ENCODE measurements around the gene SMYD3. TPM values are rescaled to one million over a fixed set of nuclear protein-coding genes. Genes with fewer than 3 reads are reported as not detected.

SMYD3 gene
- total and polyA plus RNA-seq, 9 of the 15 experiments (the other 6 are each of a cell fraction or from before 2014, with no cell fraction given) = 128 to 440 (median 197) TPM

DNA sequence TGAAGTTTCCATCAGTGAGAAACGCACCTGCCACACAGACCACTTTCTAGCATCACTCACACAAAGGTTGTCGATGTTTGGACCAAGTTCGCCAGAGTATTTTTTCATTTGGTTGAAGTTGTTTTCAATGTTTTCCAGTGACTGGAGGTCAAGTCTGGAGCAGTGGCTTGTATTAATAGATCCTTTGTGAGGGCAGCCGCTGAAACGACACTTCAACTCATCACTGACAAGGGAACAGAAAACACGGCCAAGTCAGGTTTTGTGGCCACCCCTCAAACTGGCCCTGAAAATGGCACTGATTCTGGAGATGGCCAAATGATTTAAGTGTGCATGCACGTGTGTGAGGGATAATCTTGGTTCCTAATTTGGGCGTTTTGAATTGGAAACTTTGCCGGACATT, 675.6 kb downstream of the SMYD3 start:
- ATAC-seq (no peak), DNase-seq (ENCODE audit: extremely low read depth in 1 of 4, low spot score in 3 of 4) (no peak), FAIRE-seq (no peak)
- 83% methylated on average over 9 of the region's 9 CpGs for WGBS (ENCODE audit: insufficient coverage, low coverage, missing lambda C conversion rate)
- Histone ChIP-seq H3K4me2 (ENCODE audit: insufficient read depth, low read length) (no peak overlapping the region), H3K4me1 (replicated peaks in 1 of 2; ENCODE audit: control insufficient read depth in 2 of 2, insufficient read depth in 2 of 2, low read length in 2 of 2) (no peaks in the 10 kb centered on the region), H3K79me2 (ENCODE audit: control insufficient read depth, insufficient read depth, low read length) (no peaks in the 10 kb centered on the region), H3K27me3 (ENCODE audit: control insufficient read depth in 2 of 2, insufficient read depth in 2 of 2, low read length in 2 of 2) (no peaks in the 10 kb centered on the region), H4K20me1 (replicated peaks; ENCODE audit: control insufficient read depth, insufficient read depth, low read length) (no peaks in the 10 kb centered on the region; the same call in 1 of the 2 replicates), H2AFZ (ENCODE audit: low read depth, low read length) (no peak overlapping the region), H3K9me3 (replicated peaks; ENCODE audit: control insufficient read depth, insufficient read depth, low read depth, low read length) (no peaks in the 10 kb centered on the region), H3K4me3 (no peak overlapping the region), H3K9me1 (ENCODE audit: control insufficient read depth, insufficient read depth, low read length) (no peaks in the 10 kb centered on the region), H3K36me3 (ENCODE audit: control insufficient read depth, insufficient read depth, low read length) (peaks cover 72% of the 10 kb centered on the region), H3K9ac (ENCODE audit: insufficient read depth in 1 of 2, low read depth in 2 of 2, low read length in 2 of 2) (no peak overlapping the region), H3K27ac (ENCODE audit: extremely low read depth, low read depth, low read length) (no peak overlapping the region)
- intact Hi-C loops (cut with micrococcal nuclease) = no loop called here
- ChIA-PET CTCF (ENCODE audit: low intra/inter-chr PET ratio) (no interaction called here), POLR2A (no interaction called here)
- in situ Hi-C loops (cut with MboI) = no loop called here
- BruUV-seq (replicated peaks) = no TSS peak
- TF ChIP-seq SIN3B (IDR thresholded peaks at IDR 0.05; ENCODE audit: low read depth) = no peak
- TF ChIP-seq, protein P1, sequence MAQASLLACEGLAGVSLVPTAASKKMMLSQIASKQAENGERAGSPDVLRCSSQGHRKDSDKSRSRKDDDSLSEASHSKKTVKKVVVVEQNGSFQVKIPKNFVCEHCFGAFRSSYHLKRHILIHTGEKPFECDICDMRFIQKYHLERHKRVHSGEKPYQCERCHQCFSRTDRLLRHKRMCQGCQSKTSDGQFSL (CRISPR knock-in tag; IDR thresholded peaks at IDR 0.05) = no peak
- TF ChIP-seq, protein P1 (tag; IDR thresholded peaks at IDR 0.05) = no peak
- TF ChIP-seq PBX2 (CRISPR knock-in tag; IDR thresholded peaks at IDR 0.05; ENCODE audit: low read depth) = no peak
- TF ChIP-seq PBX2 (tag; conservative IDR thresholded peaks at IDR 0.05; ENCODE audit: low read depth) = no peak
- no peak for TF ChIP-seq GATA2 (CRISPR knock-in tag; IDR thresholded peaks at IDR 0.05)
- no peak for TF ChIP-seq BRF1 (IDR thresholded peaks at IDR 0.05; ENCODE audit: borderline replicate concordance, extremely low read depth, insufficient read length)
- TF ChIP-seq CAMTA2 (CRISPR knock-in tag; conservative IDR thresholded peaks at IDR 0.05) = no peak
- TF ChIP-seq MEF2A (IDR thresholded peaks at IDR 0.05; ENCODE audit: control insufficient read depth, low read depth, low read length) = no peak
- TF ChIP-seq ZNF778 (CRISPR knock-in tag; IDR thresholded peaks at IDR 0.05) = no peak
- no peak for TF ChIP-seq ZNF695 (CRISPR knock-in tag; IDR thresholded peaks at IDR 0.05)
- no peak for TF ChIP-seq POLR2A (conservative IDR thresholded peaks at IDR 0.05)
- TF ChIP-seq KDM1A (IDR thresholded peaks at IDR 0.05) = no peak
- no peak for TF ChIP-seq HSF4 (CRISPR knock-in tag; IDR thresholded peaks at IDR 0.05; ENCODE audit: borderline replicate concordance)
- TF ChIP-seq VEZF1 (CRISPR knock-in tag; IDR thresholded peaks at IDR 0.05) = no peak
- no peak for TF ChIP-seq ZNF239 (CRISPR knock-in tag; IDR thresholded peaks at IDR 0.05)
- no peak for TF ChIP-seq ESRRA (IDR thresholded peaks at IDR 0.05; ENCODE audit: borderline replicate concordance, low read depth)
- TF ChIP-seq IFI16 (CRISPR knock-in tag; IDR thresholded peaks at IDR 0.05) = no peak
- TF ChIP-seq NCOA2 (IDR thresholded peaks at IDR 0.05; ENCODE audit: partially characterized antibody in 2 of 2) = no peak

Measured in K562 (cell line).